Glutamatergic neuron (in vitro differentiated cells): ENCODE data around the gene CDH11. TPM values are rescaled to one million over a fixed set of nuclear protein-coding genes. Genes with fewer than 3 reads are reported as not detected.

Experiments
- DNase-seq: peaks from one replicate; pipeline ENCODE4 v3.0.0; 2022
- H3K27ac Mint-ChIP-seq: one replicate; pipeline ENCODE4 v1.8.0; 2020; ENCODE audit warnings: mild to moderate bottlenecking, mixed read lengths, inconsistent platforms; ENCODE audit not compliant: unreplicated experiment
- H3K27me3 Mint-ChIP-seq: one replicate; pipeline ENCODE4 v1.8.0; 2020; ENCODE audit warnings: mild to moderate bottlenecking, moderate library complexity, mixed read lengths, inconsistent platforms; ENCODE audit not compliant: unreplicated experiment
- H3K36me3 Mint-ChIP-seq: one replicate; pipeline ENCODE4 v1.8.0; 2020; ENCODE audit warnings: mild to moderate bottlenecking, mixed read lengths, inconsistent platforms; ENCODE audit not compliant: unreplicated experiment
- H3K4me1 Mint-ChIP-seq: one replicate; pipeline ENCODE4 v1.8.0; 2020; ENCODE audit warnings: mild to moderate bottlenecking, low read depth, mixed read lengths, inconsistent platforms; ENCODE audit not compliant: unreplicated experiment
- H3K4me3 Mint-ChIP-seq: one replicate; pipeline ENCODE4 v1.8.0; 2020; ENCODE audit warnings: mild to moderate bottlenecking, mixed read lengths, inconsistent platforms; ENCODE audit not compliant: unreplicated experiment
- H3K9me3 Mint-ChIP-seq: one replicate; pipeline ENCODE4 v1.8.0; 2020; ENCODE audit warnings: mild to moderate bottlenecking, moderate library complexity, mixed read lengths, inconsistent platforms; ENCODE audit not compliant: unreplicated experiment
- CTCF ChIP-seq: fragments of 200-600 bp; sonication (generic); IDR thresholded peaks from one replicate; pipeline ENCODE4 v1.5.0; 2021; ENCODE audit not compliant: partially characterized antibody, unreplicated experiment
- total RNA-seq: library from RNA; stranded (reverse); fragmentation: NEBNext Ultra II Directional; extraction: Animal tissue kit (Norgen Biotek cat#: 25700); gene quantifications from one replicate; pipeline ENCODE4 v1.2.1, GENCODE V29; 2021; ENCODE audit not compliant: unreplicated experiment

The CDH11 gene
- total RNA-seq, 1 donor from 2014 or later, result 2.6 TPM

GRCh38 chr16:65101009-65101408 is 20.9 kb downstream of the CDH11 start:
- DNase-seq, result no peak
- TF ChIP-seq CTCF, result no peak
- H3K36me3 Mint-ChIP-seq, result no peaks in the 10 kb centered on the region
- H3K27me3 Mint-ChIP-seq, result no peaks in the 10 kb centered on the region
- H3K4me1 Mint-ChIP-seq, result peaks cover 15% of the 10 kb centered on the region
- H3K9me3 Mint-ChIP-seq, result no peaks in the 10 kb centered on the region
- H3K4me3 Mint-ChIP-seq, result no peak overlapping the region
- H3K27ac Mint-ChIP-seq, result no peak overlapping the region

- no peak for DNase-seq
- H3K27me3 Mint-ChIP-seq, result no peaks in the 10 kb centered on the region
- H3K4me1 Mint-ChIP-seq, result peaks cover 7% of the 10 kb centered on the region
- no peaks in the 10 kb centered on the region for H3K36me3 Mint-ChIP-seq
- no peaks in the 10 kb centered on the region for H3K9me3 Mint-ChIP-seq
- H3K4me3 Mint-ChIP-seq, result no peak overlapping the region
- no peak for TF ChIP-seq CTCF
- no peak overlapping the region for H3K27ac Mint-ChIP-seq
These were observed 22.3 kb downstream of the CDH11 start for GRCh38 chr16:65099607-65100006.

- DNase-seq, result no peak
- Mint-ChIP-seq H3K27ac (no peak overlapping the region), H3K4me3 (no peak overlapping the region), H3K9me3 (no peaks in the 10 kb centered on the region), H3K4me1 (no peaks in the 10 kb centered on the region), H3K27me3 (no peaks in the 10 kb centered on the region), H3K36me3 (no peaks in the 10 kb centered on the region)
- no peak for TF ChIP-seq CTCF
These were observed 22.9 kb downstream of the CDH11 start for GRCh38 chr16:65098916-65099315.

GRCh38 chr16:65097296-65097695 is 24.6 kb downstream of the CDH11 start:
- Mint-ChIP-seq H3K9me3 (no peaks in the 10 kb centered on the region), H3K4me1 (no peaks in the 10 kb centered on the region), H3K36me3 (no peaks in the 10 kb centered on the region), H3K27me3 (no peaks in the 10 kb centered on the region), H3K27ac (no peak overlapping the region), H3K4me3 (no peak overlapping the region)
- no peak for DNase-seq
- no peak for TF ChIP-seq CTCF

- Mint-ChIP-seq H3K27me3 (no peaks in the 10 kb centered on the region), H3K4me1 (no peaks in the 10 kb centered on the region), H3K27ac (no peak overlapping the region), H3K4me3 (no peak overlapping the region), H3K9me3 (no peaks in the 10 kb centered on the region), H3K36me3 (no peaks in the 10 kb centered on the region)
- no peak for TF ChIP-seq CTCF
- no peak for DNase-seq
These were observed 26.0 kb downstream of the CDH11 start for GRCh38 chr16:65095906-65096305.
